HG02759 (cell line): Measurements from ENCODE around the gene PON3.
A peak's percentile ranks its signal among the peaks of the same experiment; 100 is the strongest.

Source experiments
- ATAC-seq: cut with Tn5 transposase; IDR thresholded peaks from one replicate; pipeline ENCODE4 v1.9.1; 2021; ENCODE audit warnings: mild to moderate bottlenecking, moderate library complexity; ENCODE audit not compliant: unreplicated experiment

PON3 gene

DNA sequence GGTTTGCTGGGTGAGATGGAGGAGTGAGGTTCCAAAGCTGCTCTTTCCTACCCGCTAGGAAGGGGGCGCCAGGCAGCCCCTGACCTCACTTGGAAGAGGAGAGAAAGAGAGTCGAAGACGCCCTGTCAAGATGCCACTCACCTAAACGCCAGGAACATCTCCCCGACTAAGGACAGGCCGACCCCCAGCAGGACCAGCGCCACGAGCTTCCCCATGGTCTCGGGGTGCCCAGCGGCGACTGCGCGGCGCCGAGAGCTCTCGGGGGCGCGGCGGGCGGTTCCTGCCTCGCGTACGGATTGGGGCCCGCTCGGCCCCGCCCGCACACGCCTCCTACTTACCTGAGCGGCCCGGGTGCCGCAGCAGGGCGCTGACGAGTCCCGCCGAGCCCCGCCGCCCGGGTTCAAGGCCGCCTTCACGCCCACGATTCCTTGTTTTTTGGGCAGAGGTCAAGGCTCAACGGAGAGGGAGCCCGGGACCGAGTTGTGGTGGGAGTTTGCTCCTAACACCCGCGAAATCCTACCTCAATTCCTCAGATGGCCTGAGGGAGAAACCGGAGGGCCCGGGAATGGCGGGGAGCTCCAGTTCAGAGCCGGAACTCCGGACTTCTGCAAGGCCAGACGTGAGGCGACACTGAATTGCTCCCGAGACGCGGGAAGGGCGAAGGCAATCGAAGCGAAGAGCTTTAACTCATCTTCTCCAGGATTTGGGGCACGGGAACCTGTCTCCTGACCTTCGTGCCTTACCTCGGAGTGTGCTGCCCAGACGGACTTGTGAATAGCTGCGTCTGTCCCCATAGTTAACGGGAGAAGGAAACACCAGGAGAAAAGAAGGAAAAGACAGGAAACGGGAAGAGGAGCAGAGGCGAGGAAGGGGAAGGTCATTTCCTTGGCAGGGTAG, at the start of gene PON3:
Gene PON3, minus strand, starts transcription at position 240 of the 897 bp plus-strand sequence. Its CDS starts 25 bp downstream, at position 215.
- peak; percentile 71 for ATAC-seq

DNA sequence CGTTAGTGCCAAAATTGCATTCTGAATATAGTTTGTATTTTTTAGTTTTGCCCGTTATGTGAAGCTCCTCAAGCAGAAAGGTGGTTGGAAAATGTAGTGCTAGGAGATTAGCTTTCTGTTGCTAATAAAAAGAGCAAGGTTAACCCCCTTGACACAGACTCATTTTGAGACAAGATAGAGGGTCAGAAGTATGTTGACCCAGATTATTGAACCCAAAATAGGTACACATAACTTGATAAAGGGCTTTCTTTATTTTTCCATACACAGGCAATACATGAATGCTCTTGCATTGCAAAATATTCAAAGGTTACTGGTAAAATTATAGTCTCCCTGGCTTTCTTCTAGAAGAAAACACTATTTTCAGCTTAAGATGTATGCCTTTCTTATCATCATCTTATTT, 48.6 kb upstream of the PON3 start:
- ATAC-seq: no peak

DNA sequence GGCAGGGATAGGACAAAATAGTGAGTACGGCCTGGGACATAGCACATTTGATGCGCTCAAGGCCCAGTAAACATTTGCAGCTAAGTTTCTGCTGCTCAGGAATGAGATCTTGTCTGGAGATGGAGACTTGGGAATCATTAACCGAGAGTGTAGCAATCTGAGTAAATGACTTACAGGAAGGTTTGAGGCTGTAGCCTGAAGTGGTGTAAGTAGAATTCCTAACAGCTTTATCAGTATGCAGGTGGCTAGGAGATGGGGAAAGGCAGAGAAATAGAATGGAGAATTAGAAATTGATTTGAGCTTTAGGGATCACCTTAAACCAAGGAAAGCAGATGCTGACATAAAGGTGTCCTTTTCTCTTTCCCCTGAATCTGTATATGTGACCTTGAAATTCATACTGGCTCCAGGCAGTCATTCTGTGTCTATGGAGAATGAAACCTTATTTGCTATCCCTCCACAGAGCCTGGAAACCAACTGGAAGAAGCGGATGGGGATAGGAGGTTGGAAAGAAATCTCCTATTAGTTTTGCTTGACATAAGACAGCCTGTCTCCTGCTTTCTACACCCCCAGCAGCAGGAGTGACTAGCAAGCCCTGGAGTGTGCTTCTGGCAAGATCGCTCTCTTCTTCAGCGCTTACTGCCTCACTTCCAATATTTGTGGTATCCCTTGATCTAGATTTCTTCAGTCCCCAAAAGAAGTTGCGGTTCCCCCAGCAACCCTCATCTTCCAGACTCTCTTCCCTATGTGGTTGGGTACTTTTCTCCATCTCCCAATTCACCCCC, 45.1 kb upstream of the PON3 start:
- no peak for ATAC-seq

DNA sequence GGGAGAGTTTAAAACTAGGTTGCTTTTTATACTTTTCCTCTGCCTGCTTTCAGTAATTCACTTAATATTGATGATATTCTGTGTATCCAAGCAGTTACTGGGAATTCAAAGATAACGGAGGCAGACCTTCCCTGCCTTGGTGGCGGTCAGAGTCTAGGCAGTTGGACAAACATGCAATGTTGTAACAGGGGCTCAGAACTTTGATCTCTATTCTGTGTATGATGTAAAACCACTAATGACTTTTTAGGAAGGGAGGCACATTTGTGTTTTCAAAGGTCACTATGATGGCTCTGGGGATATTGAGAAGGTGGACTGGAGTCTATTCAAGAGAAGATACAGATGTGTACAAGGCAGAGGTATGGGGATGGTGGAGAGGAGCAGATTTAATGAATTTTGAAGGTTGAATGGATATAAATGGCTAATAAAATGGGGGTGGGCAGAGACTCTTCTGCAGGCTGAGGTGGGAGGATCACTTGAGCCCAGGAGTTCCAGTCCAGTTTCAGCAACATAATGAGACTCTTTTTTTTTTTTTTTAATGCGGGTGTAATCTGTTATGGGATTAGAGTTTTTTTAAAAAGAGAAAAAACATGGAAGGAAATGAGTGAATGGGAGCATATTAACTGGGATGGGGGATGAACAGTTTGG, 44.3 kb upstream of the PON3 start:
- no peak for ATAC-seq

DNA sequence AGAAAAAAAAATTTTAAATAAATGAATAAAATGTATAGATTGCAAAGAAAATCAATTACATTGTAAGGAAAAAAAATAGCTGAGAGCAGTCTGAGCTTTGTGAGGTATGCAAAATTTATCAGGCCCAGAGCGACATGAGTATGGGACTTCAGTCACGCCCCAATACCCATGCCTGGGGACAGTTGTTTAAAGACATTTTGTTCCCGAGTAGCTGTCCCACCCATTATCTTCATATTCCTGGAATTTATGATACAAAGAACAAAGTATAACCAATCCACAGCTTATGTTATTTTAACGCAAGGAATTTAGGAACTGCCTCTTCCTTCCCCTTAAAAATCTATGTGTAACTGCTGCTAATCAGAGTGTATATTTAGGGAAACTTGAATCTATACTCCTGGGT, 40.2 kb upstream of the PON3 start:
- no peak for ATAC-seq

DNA sequence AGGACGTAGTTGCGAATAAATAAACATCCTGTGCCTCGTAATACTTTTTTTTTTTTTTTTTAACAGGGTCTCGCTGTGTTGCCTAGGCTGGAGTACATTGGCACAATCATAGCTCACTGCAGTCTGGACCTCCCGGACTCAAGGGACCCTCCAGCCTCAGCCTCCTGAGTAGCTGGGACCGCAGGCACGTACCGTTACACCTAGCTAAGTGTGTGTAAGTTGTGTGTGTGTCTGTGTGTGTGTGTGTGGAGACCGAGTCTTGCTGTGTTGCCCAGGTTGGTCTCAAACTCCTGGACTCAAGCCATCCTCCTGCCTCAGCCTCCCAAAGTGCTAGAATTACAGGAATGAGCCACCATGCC, 39.2 kb upstream of the PON3 start:
- ATAC-seq: no peak

DNA sequence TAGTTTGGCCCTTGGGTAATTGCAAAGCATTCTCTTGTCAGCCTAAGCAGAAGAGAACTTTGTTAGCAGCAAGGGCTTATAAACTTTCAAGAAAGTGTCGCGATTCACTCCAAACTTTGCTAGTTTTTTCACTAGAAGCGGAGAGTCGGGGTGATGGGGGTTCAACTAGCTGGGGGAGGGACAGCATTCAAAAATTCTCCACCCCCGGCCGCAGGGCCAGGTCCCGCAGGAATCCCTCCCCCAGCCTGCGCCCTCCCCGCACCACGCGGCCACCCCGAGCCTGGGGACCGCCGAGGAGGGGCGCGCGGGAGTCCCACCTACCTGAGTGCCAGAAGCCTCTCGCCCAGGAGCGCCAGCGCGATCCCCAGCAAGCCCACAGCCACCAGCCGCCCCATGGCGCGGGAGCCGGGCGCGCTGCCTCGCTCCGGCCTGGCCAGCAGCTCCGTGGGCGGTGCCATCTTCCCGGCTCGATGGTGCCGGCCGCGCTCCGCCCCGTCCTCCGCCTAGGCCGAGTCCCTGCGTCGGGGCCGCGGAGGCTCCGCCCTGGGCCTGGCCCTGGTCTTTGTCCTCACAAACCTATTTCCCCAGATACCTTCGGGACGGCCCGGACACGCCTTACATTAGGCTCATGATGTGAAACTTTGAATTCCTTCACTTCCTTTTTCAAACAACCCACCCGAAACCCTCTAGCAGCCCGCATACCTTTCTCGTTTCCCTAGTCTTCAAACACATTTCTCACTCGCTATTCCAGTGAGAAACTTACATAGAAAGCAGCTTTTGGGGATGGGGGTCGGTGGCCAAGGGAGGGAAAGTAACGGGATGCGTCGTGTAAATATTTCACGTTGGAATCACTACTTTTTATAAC, 38.6 kb upstream of the PON3 start, which contains the start of gene PON2:
Gene PON2, minus strand, starts transcription at position 472 of the 865 bp plus-strand sequence. Its CDS starts 77 bp downstream, at position 395.
- peak; percentile 96 for ATAC-seq

DNA sequence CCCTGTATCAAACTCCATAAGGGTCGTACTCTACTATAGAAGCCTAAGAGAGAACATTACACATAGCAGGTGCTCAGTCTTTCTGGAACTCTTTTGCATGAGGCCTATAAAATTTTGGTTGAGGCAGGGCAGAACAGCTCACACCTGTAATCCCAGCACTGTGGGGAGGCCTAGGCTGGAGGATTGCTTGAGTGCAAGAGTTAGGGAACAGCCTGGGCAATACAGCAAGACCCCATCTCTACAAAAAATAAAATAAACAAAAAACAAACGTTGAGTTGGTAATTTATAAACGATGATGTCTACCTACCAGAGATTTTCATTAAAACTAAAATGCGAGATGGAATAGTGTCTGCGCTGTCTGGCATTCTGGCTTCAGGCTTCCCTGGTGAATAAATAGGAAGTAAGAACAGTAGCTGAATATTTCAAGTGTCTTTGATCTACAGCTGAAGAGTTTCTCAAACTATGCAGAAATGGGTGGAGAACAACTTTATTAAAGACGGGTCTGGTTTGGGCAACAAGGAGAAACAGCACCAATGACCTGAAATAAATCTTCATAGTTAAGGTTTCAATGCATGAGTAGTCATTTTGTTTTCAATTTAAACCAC, 37.9 kb upstream of the PON3 start:
- ATAC-seq: no peak

DNA sequence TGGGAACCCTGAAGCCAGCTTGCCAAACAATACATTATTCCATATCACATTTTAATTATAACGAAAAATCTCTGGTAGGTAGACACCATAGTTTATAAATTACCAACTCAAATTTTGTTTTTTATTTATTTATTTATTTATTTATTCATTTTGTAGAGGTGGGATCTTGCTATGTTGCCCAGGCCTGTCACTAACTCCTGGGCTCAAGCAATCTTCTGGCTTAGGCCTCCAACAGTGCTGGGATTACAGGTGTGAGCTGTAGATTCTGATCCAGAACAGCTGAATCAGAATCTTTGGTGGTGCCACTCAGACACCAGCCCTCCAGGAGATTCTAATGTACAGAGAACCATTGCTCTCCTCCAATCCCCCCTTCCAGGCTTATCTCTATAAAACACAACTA, 37.0 kb upstream of the PON3 start:
- no peak for ATAC-seq

DNA sequence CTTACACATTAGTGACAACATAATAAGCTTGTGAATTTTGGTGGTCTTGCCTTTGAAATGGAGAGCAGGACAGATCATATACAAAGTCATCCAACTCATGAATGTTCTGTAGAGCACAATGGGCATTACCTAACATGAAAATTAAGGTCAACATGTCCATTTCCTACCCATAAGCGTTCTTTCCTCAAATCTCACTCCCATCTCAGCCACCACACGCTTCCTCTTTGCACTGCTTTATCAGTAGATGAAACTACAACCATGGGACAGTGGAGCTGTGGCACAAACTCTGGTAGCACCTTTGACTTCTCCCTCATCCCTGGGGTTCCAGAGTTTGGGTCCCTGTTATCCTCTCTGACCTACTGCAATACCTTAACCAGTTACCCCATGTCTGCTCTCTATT, 36.4 kb upstream of the PON3 start:
- ATAC-seq: no peak

DNA sequence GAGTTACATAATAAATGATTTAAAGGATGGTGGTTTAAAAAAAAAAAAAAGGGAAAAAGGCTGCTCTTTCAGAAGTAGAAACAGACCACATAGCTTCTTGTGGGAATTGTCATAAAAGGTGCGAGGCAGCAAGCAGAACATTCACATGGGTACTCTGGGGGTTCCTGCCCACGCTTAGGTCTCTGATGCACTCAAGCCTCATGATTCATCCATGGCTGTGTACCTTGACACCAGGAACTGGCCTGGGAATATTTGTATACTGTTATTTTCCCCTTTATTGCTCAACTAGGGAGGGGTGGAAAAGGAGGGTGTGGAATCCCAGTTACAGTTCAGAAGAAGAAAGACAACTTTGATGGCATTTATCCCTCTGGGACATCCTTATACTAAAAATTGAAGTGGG, 34.7 kb upstream of the PON3 start:
- ATAC-seq: no peak

DNA sequence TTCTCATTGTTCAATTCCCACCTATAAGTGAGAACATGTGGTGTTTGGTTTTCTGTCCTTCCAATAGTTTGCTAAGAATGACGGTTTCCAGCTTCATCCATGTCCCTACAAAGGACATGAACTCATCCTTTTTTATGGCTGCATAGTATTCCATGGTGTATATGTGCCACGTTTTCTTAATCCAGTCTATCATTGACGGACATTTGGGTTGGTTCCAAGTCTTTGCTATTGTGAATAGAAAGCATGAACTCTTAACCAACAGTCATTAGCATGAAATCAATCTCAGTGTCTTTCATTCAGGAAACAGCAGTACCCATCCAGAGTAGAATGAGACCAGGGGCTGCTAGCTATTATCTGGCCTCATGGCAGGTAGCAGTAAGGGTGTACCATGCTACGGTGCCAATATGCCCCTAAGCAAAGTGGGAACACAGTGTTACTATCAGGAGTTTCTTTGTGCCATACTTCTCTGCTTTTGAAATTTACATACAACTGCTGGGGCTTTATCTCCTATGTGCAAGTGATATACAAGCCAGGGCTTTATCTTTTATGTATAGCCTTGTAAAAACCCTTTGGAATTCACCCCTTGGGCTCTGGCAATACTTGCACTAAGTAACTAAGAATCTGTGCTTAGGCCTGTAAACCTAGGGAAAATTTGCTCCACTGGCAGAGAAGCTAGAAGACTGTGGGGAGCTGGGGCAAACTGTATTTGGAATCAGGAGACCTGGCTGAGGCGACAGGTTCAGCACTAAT, 33.2 kb upstream of the PON3 start:
- ATAC-seq: no peak

DNA sequence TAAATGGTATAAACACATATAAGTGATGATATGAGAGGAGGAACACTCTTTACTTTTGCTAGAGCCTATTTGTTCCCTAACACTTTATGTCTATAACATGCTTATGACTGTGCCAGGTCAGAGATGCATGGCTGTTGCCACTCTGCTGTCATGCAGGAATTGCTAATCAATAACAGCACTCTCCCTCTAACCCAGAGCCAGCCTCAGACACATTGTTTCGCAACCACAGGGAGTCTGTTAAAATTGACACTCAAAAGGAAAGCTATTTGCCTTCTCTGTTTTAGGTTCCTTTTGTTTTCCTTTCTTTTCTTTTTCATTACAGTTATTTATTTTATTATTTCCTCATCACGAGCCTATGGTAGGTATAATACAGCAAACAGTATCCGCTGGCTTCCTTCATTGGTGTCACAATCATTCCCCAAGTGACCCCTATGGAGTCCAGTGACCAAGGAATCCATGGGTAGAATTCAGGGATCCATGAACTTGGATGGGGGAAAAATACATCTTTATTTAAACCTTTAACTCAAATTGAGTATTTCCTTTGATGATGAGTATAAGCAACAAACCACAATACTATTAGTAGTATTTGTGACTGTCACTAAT, 31.8 kb upstream of the PON3 start:
- ATAC-seq: no peak

DNA sequence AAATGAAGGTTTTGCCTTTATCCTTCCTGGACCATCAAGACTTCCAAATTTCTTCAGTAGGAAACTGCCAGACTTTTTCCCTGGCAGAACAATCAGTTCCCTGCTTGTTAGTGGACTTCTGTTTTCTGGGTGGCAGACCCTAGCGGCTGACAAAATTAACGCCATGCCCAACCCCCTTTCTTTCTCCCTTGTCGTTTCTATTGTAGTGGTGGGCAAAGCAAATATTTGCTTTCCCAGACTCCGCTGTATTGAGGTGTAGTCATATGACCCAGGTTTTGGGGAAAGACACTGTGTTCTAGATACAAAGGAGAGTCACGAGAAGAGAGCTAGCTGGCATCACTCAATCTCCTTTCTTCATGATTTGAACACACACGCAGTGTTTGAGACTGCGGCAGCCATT, 31.0 kb upstream of the PON3 start:
- ATAC-seq: no peak

DNA sequence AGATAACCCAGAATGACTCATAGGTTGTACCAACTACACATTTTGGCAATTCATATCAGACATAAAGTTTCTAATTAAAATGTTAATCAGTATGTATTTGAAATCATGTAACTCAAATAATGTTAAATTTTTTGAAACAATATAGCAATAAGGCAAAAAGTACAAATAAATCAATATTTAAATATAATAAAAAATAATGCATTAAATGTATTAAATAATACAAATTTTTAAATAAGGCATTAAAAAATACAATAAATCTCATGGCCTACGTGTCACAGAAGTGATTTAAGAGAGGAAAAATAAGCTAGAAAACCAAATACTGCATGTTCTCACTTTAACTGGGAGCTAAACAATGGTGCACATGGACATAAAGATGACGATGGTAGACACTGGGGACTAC, 29.5 kb upstream of the PON3 start:
- no peak for ATAC-seq

DNA sequence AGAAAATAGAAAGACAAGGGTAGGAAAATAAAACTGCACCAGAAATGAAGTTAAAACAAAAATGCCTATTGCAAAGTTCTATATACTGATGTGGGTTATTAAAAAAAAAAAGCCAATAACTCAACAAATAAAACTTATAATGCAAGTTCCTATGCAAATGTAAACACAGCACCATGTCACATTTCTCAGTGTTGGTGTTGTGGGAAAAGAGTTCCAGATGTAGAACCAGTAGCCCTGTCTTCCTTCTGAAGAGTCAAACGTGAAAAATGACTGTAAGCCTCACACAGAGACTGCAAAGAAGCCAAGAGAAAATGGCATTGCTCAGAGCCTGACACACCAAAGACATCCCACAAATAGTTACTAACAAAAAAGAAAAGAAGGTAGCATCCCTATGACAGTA, 28.5 kb upstream of the PON3 start:
- ATAC-seq: no peak

DNA sequence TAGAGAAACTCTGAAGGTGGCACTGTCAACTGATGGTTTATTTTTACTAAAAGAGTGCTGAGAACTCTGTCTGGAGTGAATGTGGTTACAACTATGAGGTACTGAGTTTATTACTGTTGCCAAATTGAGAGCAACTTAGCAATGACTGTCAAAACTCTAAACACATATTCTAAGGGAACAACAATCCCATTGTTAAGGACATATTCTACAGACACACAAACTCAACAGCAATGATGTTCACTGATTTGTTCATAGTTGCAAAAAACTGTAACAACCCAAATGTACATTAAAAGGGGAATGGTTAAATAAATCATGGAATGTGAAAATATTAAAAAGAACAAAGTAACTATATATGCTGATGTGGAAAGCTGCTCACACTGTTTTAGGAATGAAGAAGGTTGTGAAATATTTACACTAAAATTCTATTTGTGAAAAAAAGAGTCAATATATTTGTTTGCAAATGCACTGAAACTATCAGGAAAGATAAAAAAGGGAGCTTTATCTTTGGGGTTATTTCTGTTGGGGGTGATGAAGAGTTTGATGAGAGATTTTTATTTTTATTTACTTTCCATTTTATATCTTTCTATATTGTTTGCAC, 25.8 kb upstream of the PON3 start:
- peak; percentile 69 for ATAC-seq

DNA sequence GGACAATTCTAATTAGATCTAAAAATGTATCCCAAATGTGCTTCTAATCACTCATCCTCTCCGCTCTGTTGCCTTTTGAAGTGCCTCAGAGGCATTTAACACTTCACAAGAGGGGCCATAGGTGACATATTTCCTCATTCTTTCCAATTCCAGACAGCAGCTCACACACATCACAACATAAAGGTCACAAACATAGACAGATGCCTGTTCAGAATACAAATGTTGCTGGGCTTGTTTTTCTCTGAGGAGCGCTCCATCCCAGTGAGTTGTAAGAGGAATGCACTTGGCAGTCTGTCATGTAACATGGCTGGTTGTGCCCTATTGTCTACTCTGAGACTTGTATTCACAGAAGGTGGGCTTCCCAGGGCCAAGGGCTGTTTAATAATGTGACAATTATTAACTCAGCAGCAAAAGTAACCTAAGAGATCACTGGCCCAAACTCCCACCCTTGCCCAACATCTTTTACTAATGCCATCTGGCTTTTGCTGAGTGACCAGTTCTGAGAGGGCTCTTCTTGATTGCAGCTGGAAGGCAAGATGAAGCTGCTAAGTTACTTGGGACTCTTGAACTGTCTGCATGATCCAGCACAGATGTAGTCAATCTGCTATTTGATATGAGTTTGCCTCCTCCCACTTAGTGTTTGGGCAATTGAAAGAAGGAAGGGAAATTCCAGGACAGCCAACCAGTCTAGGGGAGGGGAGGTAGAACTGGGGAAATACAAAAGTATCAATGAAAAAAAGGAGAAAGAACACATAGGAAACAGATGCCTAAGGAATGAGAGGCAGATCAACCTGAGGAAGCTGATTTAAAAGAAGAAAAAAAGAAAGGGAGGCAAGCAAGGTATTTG, 25.0 kb upstream of the PON3 start:
- ATAC-seq: peak; percentile 85
